Right hindlimb (tissue), 1 donor: ENCODE data around the gene STARD10.

Experiments used
- DNase-seq: peaks from one replicate; pipeline ENCODE4 v3.0.0-alpha.2; 2018

STARD10 gene

DNA sequence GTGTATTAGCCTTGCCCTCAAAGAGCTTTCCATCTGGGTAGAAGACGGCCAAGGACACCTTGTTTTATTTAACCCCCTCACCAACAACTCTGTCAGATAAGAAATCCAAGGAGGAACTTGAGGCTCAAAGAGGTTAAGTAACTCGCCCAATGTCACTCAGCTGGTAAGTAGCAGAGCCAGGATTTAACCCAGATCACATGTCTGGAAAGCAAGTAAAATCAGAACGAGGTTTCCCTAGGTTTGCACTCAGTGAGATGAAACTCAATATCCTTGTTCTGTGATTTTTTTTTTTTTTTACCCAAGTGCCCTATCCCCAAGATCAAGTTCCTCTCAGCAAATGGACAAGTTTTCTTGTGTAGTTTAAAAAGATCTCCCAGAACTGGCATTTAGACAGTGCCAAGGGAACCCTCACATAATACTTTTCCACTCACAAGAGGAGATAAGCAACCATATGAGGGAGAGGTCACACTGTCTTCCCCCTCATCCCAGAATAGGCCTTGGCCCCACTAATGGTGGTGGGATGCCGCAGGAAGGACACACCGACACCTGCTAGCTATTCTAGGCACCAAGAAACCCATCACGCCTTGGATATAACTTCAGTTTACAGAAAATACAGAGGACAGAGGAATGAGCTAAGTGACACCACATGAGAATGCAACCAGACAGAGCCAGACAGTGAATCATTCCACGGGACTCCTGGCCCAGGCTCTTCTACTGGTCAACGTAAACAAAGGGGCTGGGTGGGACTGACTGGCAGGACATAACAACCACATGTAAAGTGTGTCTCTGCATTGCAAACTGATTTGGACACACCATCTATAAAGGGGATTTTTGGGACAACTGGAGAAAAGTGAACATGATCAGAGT is 33.1 kb downstream of the STARD10 start:
- DNase-seq = no peak

DNA sequence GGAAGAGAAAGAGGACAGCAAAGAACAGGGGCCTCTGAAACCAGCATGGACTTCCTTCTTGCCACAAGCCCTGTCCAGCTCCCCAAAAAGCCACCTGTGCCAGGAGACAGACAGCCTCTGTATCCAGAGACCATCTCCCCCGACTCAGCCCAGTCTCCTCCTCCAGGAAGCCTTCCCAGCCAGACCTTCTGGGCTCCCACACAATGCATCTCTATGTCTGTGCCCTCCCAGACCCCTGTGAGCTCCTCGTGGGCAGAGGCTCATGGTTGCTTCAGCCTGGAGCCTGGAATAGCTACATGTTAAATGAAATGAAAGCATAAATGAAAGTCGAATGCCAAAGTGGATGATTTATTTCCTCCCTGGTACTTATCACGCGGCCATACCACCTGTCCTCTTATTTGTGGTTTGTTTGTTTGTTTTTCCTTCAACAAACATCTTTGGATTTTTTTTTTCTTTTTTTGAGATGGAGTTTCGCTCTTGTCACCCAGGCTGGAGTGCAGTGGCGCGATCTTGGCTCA is 34.3 kb downstream of the STARD10 start:
- no peak for DNase-seq

DNA sequence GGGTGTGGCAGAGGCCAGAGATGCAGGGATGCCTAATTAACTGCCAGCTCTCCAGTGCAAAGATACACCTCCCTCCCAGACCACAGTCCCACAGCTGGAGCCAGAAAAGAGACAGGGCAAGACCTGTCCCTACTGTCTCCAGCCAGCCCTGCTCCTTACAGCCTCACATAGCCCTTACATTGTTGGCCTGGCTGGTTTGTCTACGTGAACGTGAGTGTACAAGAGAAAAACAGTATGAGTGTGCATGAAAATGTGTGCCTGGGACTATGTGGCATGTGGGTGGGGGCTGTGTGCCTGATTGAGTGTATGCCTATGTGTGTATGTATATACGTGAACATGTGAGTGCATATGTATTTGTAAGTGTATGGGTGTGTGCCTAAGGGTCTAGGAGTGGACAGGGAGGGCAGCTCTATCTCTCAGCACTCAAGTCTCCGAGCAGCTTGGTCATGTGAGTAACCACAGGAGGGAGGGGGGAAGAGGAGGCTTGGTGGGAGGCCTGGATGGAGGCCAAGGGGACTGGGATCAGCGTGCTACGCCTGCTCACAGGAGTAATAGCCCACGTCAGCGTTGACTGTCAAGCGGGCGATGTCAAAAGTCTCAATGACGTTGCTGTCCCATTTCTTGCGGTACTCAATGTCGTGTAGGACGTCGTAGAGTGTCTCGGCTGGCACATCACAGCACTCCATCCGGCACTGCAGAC is 35.0 kb downstream of the STARD10 start:
- peak; percentile 67 for DNase-seq

DNA sequence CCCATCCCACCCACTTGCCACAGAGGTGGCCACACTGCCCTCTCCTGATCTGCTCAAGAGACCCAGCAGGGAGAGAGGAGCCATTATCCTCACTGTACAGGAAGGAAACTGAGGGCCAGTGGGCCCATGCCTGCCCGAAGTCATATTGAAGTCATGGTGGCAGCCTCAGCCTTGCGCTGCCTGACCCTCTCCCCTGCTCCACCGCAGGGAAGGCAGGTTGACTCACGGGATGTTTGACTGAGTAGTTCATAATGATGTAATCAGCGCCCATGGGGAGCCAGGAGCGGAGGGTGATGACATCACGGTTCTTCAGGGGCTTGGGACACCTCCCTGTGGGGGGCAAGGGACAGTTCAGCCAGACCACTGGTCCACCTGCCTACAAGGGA is 35.5 kb downstream of the STARD10 start:
- no peak for DNase-seq

DNA sequence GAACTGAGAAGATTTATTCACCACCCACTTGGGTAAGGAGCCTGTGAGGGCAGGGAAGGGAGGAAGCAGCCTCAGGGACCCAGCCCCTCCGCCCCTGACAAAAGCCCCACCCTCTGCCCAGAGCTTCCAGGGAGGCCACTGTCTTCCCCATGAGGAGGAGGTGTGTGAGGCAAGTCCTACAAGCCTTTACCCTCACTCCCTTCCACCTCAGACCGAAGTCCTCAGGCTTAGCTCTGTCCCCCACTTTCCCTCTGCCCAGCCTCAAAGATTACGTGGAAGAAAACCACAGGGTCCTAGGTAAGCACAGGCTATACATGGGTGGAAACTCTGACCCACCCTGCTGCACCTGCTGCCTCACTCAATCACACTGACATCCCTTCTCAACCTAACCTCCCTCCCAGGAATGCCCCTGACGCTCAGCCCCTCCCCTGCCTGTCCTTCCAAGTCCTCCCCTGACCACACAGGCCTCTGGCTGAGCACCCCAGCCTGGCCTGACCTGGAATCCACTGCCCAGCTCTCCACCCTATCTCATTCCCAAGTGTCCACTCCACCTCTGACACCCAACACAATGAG is 38.0 kb downstream of the STARD10 start:
- DNase-seq = no peak

DNA sequence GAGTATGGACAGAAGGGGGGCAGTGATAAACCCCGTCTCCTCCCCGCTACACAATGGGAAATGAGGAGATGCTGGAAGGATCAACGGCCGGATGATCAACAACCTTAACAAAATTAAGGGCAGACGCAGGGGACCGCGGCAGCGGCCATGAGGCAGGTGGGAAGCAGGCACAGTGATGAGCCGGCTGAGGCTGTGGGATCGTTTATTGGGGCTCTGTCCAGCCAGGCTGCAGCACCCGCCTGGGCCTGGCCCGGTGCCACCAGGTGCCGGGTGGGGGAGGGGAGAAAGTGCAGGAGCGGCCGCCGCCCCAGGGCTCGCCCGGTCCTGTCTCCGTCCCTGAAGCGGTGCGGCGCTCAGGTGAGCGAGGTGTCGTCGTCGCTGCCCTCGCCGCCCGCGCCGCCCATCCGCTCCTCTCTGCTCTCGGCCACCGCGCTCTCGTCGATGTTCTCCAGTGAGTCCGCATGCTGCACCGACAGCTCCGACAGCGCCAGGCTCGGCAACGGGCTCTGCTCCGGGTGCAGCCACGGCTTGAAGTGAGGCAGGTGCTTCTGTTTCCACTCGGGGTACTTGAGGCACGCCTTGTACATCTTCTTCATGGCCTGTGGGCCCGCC is 39.2 kb downstream of the STARD10 start:
- no peak for DNase-seq

DNA sequence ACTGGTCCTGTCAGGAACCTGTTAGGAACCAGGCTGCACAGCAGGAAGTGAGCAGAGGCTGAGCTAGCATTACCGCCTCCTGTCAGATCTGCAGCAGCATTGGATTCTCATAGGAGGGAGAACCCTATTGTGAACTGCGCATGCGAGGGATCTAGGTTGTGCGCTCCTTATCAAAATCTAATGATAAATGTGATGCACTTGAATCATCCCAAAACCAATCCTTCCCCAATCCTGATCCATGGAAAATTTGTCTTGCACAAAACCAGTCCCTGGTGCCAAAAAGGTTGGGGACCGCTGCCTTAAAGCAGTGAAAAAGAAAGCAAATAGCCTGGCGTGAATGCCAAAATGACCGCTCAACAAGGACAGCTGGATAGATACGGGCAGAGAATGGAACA is 39.7 kb downstream of the STARD10 start:
- no peak for DNase-seq

DNA sequence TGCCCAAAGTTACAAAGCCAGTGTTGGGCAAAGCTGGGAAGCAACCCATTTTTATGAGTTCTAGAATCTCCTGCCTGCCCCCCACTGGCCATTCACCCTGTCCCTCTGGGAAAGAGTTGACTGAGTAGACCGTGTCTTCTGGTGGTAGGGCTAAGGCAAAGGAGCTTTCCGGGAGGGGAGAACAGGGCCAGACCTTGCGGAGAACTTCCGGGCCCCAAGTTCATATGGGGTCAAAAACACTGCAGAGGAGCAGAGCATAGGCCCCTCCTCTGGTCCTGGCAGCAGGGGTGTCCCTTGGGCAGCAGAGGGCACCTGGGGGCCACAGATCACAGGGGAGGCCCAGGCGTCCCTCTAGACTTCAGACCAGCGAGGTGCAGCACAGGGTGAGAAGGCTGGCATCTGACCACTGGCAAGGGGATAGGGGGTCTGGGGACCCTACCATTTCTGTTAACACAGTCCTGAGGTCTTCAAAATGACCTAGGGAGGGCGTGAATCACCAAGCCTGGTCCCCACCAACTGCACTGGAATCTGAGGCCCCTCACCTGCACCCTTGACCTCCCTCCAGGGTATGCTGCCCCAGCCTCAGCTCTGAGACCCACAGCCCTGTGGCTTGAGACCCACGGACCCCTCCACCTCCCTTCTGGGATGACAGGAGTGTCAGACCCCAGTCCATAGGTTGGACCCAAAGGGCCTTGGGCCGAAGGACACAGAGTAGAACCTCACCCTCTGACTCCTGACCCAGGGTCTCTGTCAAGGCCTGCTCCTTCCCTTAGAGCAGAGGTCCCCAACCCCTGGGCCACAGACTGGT is 40.3 kb downstream of the STARD10 start:
- no peak for DNase-seq

DNA sequence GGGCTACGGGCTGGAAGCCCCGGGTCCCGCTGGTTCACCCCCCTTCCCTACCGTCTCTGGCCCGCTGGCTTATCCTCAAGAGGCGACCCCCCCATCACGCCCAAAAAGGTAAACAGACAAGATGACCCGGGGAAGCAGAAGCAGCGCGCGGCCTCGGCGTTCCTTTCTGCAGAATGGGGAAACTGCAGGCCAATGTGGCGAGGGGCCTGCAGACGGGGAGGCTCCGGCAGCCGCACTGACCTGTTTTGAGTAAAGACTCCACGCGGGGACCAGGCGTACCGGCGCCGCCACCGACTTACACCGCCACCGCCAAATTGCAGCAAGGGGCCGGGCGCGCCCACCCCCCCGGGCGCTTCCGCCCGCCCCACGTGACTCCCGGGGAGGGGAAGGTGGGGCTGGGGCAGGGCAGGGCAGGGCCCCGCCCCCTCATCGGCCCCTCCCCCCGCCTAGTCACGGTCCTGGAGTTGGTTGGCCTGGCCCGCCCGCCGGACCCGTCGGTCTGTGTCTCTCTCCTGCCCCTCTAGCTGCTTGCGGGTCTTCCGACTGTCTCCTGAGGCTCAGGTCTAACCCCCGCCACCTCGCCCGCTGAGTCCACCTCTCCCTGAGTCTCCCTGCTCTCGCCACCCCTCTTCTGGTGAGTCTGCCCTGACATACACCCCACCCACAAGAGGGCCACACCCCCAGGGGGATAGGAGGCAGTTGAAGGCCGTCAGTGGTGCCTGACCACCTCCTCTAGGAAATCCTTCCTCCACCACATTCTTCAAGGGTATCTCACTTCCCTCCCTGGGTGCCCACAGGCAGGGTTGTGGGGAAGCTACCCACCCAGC is 41.5 kb downstream of the STARD10 start, which contains the start of gene ARAP1:
Gene ARAP1, minus strand, starts transcription at position 321 of the 827 bp plus-strand sequence. CDS start 25,280 bp downstream, outside the sequence.
- peak; percentile 74 for DNase-seq

DNA sequence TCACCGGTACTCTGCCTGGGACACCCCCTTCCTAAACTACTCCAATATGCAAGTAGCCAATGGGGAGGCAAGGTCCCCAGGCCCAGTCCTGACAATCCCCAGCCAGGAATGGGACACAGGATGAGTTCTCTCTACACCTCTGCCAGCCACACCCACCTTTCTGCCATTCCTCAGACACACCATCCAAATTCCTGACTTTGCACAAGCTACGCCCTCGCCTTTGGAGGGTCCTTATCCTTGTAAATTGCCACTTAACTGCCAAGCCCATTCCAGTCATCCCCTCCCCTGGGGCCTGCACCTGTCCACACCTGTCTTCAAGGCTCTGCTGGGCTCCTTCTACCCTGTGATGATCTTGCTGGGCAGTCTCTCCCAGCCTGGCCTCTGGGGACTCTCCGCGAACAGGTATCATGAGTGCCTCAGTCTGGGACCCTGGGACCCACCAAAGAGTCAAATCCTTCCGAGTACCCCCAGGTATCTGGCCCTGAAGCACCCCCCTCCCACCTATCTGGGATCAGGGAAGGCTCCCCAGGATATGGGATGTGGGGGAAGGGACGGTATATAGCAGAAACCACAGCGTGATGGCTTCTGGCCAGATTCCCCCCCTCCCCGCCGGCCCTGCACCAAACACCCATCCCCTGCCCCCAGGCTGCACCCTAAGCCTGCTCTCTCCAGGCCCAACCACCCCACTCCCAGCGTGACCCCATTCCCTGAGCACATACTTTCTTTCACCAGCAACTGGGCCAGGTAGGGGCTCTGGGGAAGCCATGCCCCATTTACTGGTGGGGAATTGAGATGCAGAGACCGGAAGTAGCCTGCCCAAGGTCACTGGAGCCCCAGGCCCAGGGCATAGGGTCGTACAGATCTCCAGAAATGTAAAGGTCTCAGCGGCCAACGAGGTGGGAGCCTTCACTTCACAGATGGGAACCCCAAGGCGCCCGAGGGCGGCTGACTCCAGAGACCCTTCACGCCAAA is 42.4 kb downstream of the STARD10 start:
- DNase-seq = no peak

DNA sequence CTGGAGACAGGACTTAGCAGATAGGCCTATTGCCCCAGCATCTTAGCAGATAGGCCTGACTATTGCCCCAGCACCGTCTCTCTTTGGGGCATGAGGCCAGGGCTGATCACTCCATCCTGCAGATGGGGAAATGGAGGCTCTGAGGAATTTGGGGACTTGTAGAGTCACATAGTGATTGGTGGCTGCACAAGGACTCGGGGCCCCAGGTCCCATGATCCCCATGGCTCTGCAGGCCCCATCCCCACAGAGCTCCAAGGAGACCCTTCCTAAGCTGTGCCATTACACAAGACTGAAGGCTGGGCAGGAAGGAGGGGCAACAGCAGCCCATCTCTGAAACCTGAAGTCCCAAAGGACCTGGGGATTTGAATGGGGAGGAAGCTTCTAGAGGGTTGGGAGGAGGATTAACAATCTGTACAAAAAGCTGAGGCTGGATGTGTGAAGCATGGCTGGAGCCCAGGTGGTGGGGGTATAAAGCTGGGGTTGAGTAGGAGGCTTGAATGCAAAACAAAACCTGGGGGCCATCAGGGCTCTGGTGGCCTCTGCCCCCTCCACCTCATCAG is 43.2 kb downstream of the STARD10 start:
- no peak for DNase-seq

DNA sequence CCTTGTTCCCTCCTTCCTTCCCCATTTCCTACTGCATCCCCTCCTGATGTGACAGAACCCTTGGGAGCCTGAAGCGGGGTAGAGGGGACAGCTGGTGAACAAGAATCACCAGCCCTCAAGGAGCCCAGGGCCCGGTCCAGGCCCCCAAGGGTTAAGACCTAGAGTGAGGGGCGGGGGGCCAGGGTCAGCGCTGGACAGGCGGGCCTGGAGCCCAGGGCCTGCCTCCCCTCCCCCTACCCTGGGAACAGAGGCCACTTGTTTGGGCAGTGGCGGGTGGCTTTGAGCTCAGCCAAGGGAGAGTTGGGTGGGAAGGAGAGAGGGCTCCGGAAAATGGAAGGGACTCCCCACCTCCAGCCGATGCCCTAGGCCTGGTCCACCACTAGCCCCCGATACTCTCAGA is 43.8 kb downstream of the STARD10 start:
- DNase-seq = no peak

DNA sequence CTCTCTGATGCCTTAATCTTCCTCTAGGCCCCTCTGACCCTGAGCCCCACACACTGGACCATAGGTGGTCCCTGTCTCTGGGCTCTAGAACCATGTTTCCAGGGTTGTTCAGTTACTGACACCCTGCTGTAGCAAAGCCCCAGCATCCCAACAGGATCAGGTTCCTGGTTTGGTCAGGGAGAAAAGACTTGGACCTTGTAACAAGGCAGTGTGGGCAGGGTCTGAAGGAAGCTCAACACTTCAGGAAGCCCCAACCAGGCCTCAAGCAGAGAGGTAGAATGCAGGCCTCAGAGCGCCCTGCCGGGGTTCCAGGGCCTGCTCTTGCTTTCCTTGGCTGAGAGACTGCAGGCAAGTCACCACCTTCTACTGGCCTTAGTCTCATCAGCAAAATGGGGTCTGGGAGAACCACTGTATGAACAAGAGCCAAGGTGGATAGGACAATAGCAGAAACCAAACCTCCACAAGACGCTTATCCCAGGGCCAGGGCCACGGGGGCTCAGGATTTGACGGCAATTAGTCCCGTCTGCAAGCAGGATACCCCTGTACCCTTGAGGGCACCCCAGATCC is 46.5 kb downstream of the STARD10 start:
- DNase-seq = no peak

DNA sequence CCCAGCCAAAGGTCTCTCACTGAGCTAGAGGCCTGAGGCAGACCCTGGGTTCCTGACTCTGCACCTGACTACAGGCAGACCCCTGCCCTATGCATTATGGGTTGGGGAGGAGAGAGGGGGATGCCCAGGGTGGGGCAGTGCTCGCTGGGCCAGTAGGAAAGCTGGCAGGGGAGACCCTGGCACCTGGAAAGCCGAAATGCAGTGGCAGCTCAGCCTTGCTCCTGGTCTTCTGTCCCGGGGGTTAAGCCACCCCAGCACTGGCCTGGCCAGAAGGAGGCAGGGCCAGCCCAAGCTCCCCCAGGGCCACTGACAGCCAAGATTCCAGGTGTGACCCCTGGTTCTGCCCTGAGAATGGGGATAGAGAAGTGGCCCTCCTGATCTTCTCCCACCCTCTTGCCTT is 47.0 kb downstream of the STARD10 start:
- DNase-seq = no peak

DNA sequence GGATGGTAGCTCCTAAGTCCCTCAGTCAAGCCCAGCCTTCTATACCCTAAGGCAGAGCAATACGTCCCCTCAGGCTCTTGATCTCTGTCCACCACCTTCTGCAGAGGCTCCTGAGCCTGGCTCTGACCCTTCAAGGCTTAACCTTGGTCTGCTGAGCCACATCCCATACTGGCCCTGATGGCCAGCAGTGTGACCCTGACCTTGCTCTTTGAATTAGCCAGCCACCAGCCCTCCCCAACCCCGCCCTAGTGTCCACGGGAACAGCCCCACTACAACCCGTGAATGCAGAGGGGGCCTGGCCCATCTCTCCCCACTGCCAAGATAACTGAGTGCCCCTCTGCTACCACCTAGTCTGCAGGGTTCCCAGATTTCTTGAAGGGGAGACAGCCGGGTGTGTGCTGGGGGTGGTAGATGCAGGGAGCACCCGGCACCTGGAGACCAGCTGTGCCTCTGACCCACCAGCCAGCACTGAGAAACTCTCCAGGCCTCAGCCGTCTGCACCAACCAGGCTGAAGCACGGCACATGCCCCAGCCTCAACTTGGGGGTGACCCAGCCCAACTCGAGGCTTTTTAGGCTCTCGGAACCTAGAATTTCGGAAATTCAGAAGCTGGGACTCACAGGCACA is 47.8 kb downstream of the STARD10 start:
- DNase-seq = no peak

DNA sequence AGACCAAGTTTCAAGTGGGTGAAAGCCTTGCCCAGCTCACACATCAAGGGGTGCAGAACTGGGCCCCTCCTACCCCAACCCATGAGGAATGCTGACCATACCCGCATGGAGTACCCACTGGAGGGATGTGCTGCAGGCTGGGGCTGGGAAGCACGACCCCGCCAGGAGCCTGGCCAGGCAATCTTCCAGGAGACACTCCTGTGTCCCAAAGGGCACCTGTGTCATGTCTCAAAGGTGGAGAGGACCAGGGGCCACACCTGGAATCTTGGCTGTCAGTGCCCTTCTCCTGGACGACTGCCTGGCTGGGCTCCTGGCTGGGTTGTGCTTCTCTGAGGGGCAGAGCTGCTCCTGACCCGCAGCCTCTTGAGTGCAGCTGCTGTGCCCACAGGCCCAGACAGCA is 48.3 kb downstream of the STARD10 start:
- no peak for DNase-seq

DNA sequence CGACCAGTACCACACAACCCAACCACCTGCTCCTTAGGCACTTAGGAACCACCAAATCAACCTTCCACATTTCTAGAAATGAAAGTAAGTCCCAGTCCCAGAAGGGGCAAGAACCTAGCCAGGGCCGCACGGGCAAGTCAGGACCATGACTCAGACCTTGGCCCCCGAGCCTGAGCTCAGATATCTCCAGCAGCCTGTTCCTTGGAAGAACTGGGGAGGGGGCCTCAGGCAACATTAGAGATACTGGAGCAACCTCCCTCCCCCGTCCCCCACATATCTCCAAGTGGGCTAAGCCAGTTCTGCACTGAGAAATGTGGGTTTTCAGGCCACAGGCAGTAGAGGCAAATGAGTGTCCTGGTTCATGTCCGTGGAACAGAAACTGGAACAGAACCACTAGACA is 49.4 kb downstream of the STARD10 start:
- DNase-seq = no peak

DNA sequence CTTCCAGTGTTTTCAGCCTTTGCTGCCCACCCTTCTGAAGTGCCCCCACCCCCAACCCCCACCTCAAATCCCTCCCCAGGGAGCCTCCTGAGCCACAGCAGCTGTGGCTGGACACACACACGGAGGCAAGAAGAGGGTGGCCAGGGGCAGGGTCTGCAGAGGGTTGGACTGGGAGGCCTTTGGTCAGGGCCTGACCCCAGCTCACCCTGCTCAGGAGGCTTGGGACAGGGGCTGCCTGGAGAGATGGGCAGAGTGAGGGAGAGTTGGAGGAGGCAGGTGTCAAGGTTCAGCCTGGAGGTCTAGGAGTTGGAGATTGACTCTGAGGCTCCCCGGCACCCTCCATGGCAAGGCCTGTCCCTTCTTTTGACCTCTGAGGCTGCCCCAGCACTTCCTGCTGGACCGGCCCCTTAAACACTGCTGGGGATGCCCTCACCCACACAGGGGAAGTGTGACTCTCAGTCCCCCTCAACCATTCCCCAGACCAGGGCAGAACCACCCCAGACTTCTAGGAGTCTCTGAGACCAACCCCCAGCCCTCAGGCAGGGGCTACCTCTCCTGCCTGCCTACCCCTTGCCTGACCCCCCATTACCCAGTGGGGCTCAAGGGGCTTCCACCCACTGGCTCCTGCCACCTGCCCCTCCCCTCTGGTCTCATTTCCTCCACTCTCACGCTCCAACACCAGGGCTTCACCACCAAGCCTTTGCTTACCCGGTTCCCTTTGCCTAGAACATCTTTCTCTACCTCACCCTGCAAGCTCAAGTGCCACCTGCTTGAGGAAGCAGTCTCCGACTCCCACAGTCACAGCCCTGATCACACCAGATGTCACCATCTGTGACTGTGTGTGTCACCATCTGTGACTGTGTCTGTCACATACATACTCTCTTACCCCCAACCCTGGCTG is 50.3 kb downstream of the STARD10 start:
- no peak for DNase-seq
